ENCODE results near the gene ANKS1B.

DNA sequence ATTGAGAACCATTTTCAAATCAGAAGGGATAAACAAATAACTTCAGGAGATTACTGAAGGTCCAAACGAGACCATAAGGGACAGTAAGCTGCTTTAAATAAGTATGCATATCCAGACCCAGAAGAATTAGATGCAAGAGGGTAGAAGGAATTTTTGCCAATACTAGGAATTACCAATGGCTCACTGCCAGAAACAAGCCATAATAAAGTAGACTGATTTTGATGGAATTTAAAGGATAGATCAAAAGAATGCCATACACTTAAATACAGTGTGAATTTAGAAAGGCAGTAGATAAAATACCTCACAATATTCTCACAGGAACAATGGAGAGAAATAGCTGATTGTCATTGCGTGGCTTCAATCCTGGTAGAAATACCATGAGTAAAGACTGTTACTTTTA is 5.3 kb downstream of the ANKS1B start:
- TF ChIP-seq, protein P1, sequence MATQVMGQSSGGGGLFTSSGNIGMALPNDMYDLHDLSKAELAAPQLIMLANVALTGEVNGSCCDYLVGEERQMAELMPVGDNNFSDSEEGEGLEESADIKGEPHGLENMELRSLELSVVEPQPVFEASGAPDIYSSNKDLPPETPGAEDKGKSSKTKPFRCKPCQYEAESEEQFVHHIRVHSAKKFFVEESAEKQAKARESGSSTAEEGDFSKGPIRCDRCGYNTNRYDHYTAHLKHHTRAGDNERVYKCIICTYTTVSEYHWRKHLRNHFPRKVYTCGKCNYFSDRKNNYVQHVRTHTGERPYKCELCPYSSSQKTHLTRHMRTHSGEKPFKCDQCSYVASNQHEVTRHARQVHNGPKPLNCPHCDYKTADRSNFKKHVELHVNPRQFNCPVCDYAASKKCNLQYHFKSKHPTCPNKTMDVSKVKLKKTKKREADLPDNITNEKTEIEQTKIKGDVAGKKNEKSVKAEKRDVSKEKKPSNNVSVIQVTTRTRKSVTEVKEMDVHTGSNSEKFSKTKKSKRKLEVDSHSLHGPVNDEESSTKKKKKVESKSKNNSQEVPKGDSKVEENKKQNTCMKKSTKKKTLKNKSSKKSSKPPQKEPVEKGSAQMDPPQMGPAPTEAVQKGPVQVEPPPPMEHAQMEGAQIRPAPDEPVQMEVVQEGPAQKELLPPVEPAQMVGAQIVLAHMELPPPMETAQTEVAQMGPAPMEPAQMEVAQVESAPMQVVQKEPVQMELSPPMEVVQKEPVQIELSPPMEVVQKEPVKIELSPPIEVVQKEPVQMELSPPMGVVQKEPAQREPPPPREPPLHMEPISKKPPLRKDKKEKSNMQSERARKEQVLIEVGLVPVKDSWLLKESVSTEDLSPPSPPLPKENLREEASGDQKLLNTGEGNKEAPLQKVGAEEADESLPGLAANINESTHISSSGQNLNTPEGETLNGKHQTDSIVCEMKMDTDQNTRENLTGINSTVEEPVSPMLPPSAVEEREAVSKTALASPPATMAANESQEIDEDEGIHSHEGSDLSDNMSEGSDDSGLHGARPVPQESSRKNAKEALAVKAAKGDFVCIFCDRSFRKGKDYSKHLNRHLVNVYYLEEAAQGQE (IDR thresholded peaks at IDR 0.05; ENCODE audit: low read depth) = no peak
- TF ChIP-seq FOXM1 (IDR thresholded peaks at IDR 0.05; ENCODE audit: borderline replicate concordance, low read depth) = no peak
- no peak for TF ChIP-seq CREB1 (IDR thresholded peaks at IDR 0.05; ENCODE audit: low read depth)
- no peak for TF ChIP-seq YY1 (IDR thresholded peaks at IDR 0.05; ENCODE audit: low read depth)
- no peak for TF ChIP-seq EP300 (IDR thresholded peaks at IDR 0.05; ENCODE audit: borderline replicate concordance)
- TF ChIP-seq RAD21 (IDR thresholded peaks at IDR 0.05; ENCODE audit: low read depth) = no peak
- TF ChIP-seq, protein P2, sequence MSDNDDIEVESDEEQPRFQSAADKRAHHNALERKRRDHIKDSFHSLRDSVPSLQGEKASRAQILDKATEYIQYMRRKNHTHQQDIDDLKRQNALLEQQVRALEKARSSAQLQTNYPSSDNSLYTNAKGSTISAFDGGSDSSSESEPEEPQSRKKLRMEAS (IDR thresholded peaks at IDR 0.05) = no peak
- TF ChIP-seq TEAD4 (IDR thresholded peaks at IDR 0.05) = no peak
- no peak for TF ChIP-seq CEBPB (IDR thresholded peaks at IDR 0.05)
- TF ChIP-seq, protein P3, sequence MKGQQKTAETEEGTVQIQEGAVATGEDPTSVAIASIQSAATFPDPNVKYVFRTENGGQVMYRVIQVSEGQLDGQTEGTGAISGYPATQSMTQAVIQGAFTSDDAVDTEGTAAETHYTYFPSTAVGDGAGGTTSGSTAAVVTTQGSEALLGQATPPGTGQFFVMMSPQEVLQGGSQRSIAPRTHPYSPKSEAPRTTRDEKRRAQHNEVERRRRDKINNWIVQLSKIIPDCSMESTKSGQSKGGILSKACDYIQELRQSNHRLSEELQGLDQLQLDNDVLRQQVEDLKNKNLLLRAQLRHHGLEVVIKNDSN (IDR thresholded peaks at IDR 0.05) = no peak
- no peak for TF ChIP-seq EGR1 (IDR thresholded peaks at IDR 0.05)
